ENCODE measurements around the gene NUDT4.
"Not testable (repeated sequence)": the region's sequence is repeated elsewhere in the genome, so short reads cannot be mapped to it uniquely, and the experiment has no call there.

- TF ChIP-seq CTCF (IDR thresholded peaks at IDR 0.05); EP300 (IDR thresholded peaks at IDR 0.05); RFX5 (IDR thresholded peaks at IDR 0.05); MAX (IDR thresholded peaks at IDR 0.05); POLR2A (IDR thresholded peaks at IDR 0.05; ENCODE audit: low read length); CBX8 (IDR thresholded peaks at IDR 0.05); RCOR1 (IDR thresholded peaks at IDR 0.05; ENCODE audit: low read depth, low read length); PBX3 (IDR thresholded peaks at IDR 0.05); JUN (IDR thresholded peaks at IDR 0.05); RAD21 (conservative IDR thresholded peaks at IDR 0.05 in 1 of 2, IDR thresholded peaks at IDR 0.05 in 1 of 2): not testable (repeated sequence)
Observed at GRCh38 chr12:93412396-93412795, 34.7 kb downstream of the NUDT4 start.
